ENCODE results near the gene MYEOV. TPM values are rescaled to one million over a fixed set of nuclear protein-coding genes. Genes with fewer than 3 reads are reported as not detected.

Gene MYEOV
- total and polyA plus RNA-seq, 2 of the 8 experiments (the other 6 are each of a cell fraction or from before 2014, with no cell fraction given) = 0.44 to 0.67 TPM

GRCh38 chr11:69307421-69307820, 13.5 kb downstream of the MYEOV start:
- H2BK15ac ChIP-seq (ENCODE audit: low read length) = no peak overlapping the region
- peaks cover 0 to 3% (median 1%) of the 10 kb centered on the region in 4 experiments; a peak in 1 of 7 replicates for H3K4me1 ChIP-seq (replicated peaks in 1 of 4; ENCODE audit: control insufficient read depth in 3 of 4, insufficient read depth in 4 of 4, low read length in 3 of 4)
- 90% methylated on average over 6 of the region's 6 CpGs; no CpG with 5 or more reads in 1 of the 2 experiments for WGBS, 2 experiments (ENCODE audit: extremely low coverage in 1 of 2, insufficient coverage in 1 of 2, insufficient read length in 1 of 2, insufficient replicate concordance in 2 of 2, low coverage in 1 of 2, low lambda C conversion rate in 2 of 2, missing lambda C conversion rate in 1 of 2)
- no peak overlapping the region for H4K91ac ChIP-seq (replicated peaks; ENCODE audit: insufficient read length, low read length)
- no peak overlapping the region for H3K27ac ChIP-seq (ENCODE audit: low read depth, low read length)
- no peak overlapping the region for H3K9ac ChIP-seq (replicated peaks in 1 of 4; ENCODE audit: extremely low read depth in 1 of 4, low read depth in 3 of 4, low read length in 3 of 4)
- no peak for FAIRE-seq
- no peak for DNase-seq (ENCODE audit: low read depth in 1 of 2, low spot score in 2 of 2)
- ChIA-PET POLR2A (ENCODE audit: partially characterized antibody) (interaction anchor here (1.8 kb wide), 1 partner anchor 10 kb away, joined by 5 read pairs; no protein-coding TSS in a partner anchor), CTCF (ENCODE audit: partially characterized antibody) (interaction anchor here (0.9 to 2.7 kb wide), 3 partner anchors 9 to 95 kb away, joined by 3 to 10 read pairs (median 3); no protein-coding TSS in a partner anchor)
- no peak overlapping the region for H2AFZ ChIP-seq (ENCODE audit: low read length)
- no peak overlapping the region for H2BK12ac ChIP-seq (ENCODE audit: low read depth, low read length)
- no peak overlapping the region for H2BK5ac ChIP-seq (ENCODE audit: low read depth, low read length)
- no peak overlapping the region for H2BK120ac ChIP-seq (replicated peaks; ENCODE audit: low read depth, low read length)
- no peak overlapping the region for H4K8ac ChIP-seq (ENCODE audit: extremely low read depth, insufficient read depth, low read length)
- H3K79me1 ChIP-seq (ENCODE audit: low read depth, low read length) = no peaks in the 10 kb centered on the region
- no peak overlapping the region for H3K18ac ChIP-seq (ENCODE audit: extremely low read depth, low read length)
- H3K27me3 ChIP-seq (replicated peaks in 1 of 4; ENCODE audit: control insufficient read depth in 3 of 4, extremely low read depth in 1 of 4, insufficient read depth in 3 of 4, low read length in 3 of 4) = no peaks in the 10 kb centered on the region
- no peak overlapping the region for H2BK20ac ChIP-seq (ENCODE audit: low read length)
- no peaks in the 10 kb centered on the region for H3K79me2 ChIP-seq (ENCODE audit: control insufficient read depth in 1 of 2, insufficient read depth in 2 of 2, low read length in 2 of 2)
- H3K23me2 ChIP-seq (ENCODE audit: low read depth, low read length) = no peaks in the 10 kb centered on the region
- H3K23ac ChIP-seq (ENCODE audit: insufficient read length) = no peak overlapping the region
- H3K4me3 ChIP-seq (ENCODE audit: extremely low read depth in 1 of 4, insufficient read depth in 2 of 4, low read depth in 3 of 4, low read length in 4 of 4) = no peak overlapping the region
- no peak overlapping the region for H2AK5ac ChIP-seq (ENCODE audit: low read depth, low read length)
- no peaks in the 10 kb centered on the region for H4K20me1 ChIP-seq (replicated peaks in 1 of 2; ENCODE audit: control insufficient read depth in 1 of 2, insufficient read depth in 2 of 2, low read length in 2 of 2)
- no peaks in the 10 kb centered on the region for H3K9me3 ChIP-seq (ENCODE audit: insufficient read depth in 2 of 2, low read depth in 1 of 2, low read length in 1 of 2)
- no peak overlapping the region for H3K14ac ChIP-seq (ENCODE audit: insufficient read length)
- H3K4me2 ChIP-seq (ENCODE audit: insufficient read depth in 1 of 2, low read depth in 2 of 2, low read length in 2 of 2) = no peak overlapping the region
- no peak overlapping the region for H3K56ac ChIP-seq (replicated peaks; ENCODE audit: insufficient read length, low read depth, low read length)
- H3K36me3 ChIP-seq (ENCODE audit: control insufficient read depth in 2 of 4, insufficient read depth in 4 of 4, low read length in 3 of 4) = no peaks in the 10 kb centered on the region
- no peak overlapping the region for H4K5ac ChIP-seq (ENCODE audit: insufficient read length, low read depth, low read length)
- H3K4ac ChIP-seq (replicated peaks; ENCODE audit: insufficient read length, low read depth, low read length) = no peak overlapping the region
- no peak for TF ChIP-seq CHD1 (IDR thresholded peaks at IDR 0.05; ENCODE audit: low read depth, low read length)
- TF ChIP-seq NANOG (IDR thresholded peaks at IDR 0.05; ENCODE audit: insufficient read depth, low read depth, low read length, poor library complexity, severe bottlenecking) = no peak
- no peak for TF ChIP-seq SP4 (IDR thresholded peaks at IDR 0.05; ENCODE audit: low read length)
- no peak for TF ChIP-seq RNF2 (IDR thresholded peaks at IDR 0.05; ENCODE audit: borderline replicate concordance, low read depth, low read length, missing control alignments, poor library complexity, severe bottlenecking)
- TF ChIP-seq HDAC6 (IDR thresholded peaks at IDR 0.05; ENCODE audit: low read depth, low read length) = no peak
- TF ChIP-seq CEBPB (IDR thresholded peaks at IDR 0.05; ENCODE audit: low read depth, low read length) = no peak
- TF ChIP-seq RAD21 (IDR thresholded peaks at IDR 0.05 in 1 of 2, conservative IDR thresholded peaks at IDR 0.05 in 1 of 2; ENCODE audit: low read depth in 2 of 2, low read length in 2 of 2) = no peak
- TF ChIP-seq CTCF (IDR thresholded peaks at IDR 0.05; ENCODE audit: control extremely low read depth in 1 of 3, insufficient read depth in 1 of 3, low read depth in 1 of 3, low read length in 3 of 3) = no peak
- no peak for TF ChIP-seq NRF1 (IDR thresholded peaks at IDR 0.05; ENCODE audit: low read depth, low read length)
- TF ChIP-seq ASH2L (IDR thresholded peaks at IDR 0.05; ENCODE audit: low read length) = no peak
- no peak for TF ChIP-seq GABPA (IDR thresholded peaks at IDR 0.05; ENCODE audit: borderline replicate concordance, insufficient read depth, low read length)

Data from H1 (cell line).